A549 (cell line): ENCODE results near the gene PTPN6. TPM values are rescaled to one million over a fixed set of nuclear protein-coding genes. Genes with fewer than 3 reads are reported as not detected.

Experiments used
- ATAC-seq, 2 experiments: fragments of 200-7000 bp in 1 of 2; fragments of >200 bp in 1 of 2; cut with Nextera tagmentation in 1 of 2; cut with Tn5 transposase in 1 of 2; 3 replicates each; pipeline versions ENCODE4 v1.8.0 to v1.9.1; 2018 to 2020; ENCODE audit warnings: mild to moderate bottlenecking in 1 of 2, moderate library complexity in 1 of 2
- CTCF ChIA-PET: fragments of 300-600 bp; sonication (Branson Sonifier 250); formaldehyde crosslinking; extraction: SDS; loops from one replicate; lab custom pipeline; 2021; ENCODE audit warnings: antibody characterized with exemption, inconsistent platforms; lab: Yijun Ruan, JAX
- POLR2A ChIA-PET: fragments of 350-600 bp; formaldehyde crosslinking; extraction: SDS; loops from one replicate; lab custom pipeline; 2021; ENCODE audit warnings: antibody characterized with exemption, inconsistent platforms; lab: Yijun Ruan, JAX
- DNase-seq, 2 experiments: peaks; one replicate each; pipeline versions ENCODE4 v3.0.0 to v3.0.0-alpha.2; 2011 to 2016; ENCODE audit warnings: low read depth in 1 of 2, low spot score in 1 of 2
- FAIRE-seq: peaks from 2 replicates; lab custom pipeline; 2011; peaks lifted over from hg19 to GRCh38; lab: Jason Lieb, UNC
- H3K27ac ChIP-seq, 2 experiments: fragments of >200 bp; sonication (Bioruptor Twin); formaldehyde crosslinking; 3 replicates each; pipeline ENCODE4 v1.5.1; 2016 to 2017
- H3K4me1 ChIP-seq: fragments of >200 bp; sonication (Bioruptor Twin); formaldehyde crosslinking; 3 replicates; pipeline ENCODE4 v1.6.1; 2016
- H3K4me2 ChIP-seq: fragments of >200 bp; sonication (Bioruptor Twin); formaldehyde crosslinking; 3 replicates; pipeline ENCODE4 v1.6.1; 2016
- H3K4me3 ChIP-seq: fragments of >200 bp; sonication (Bioruptor Twin); formaldehyde crosslinking; 3 replicates; pipeline ENCODE4 v1.5.1; 2016
- H3K9me3 ChIP-seq: fragments of >200 bp; sonication (Bioruptor Twin); formaldehyde crosslinking; 3 replicates; pipeline ENCODE4 v1.6.1; 2016
- ATOH8 ChIP-seq: fragments of 250-450 bp; sonication (Bioruptor Pico); IDR thresholded peaks from 2 replicates; pipeline ENCODE4 v1.5.0; 2020; ENCODE audit warnings: low read depth, mild to moderate bottlenecking, moderate library complexity
- EHMT2 ChIP-seq: fragments of 200-600 bp; sonication (generic); IDR thresholded peaks from 2 replicates; pipeline ENCODE4 v1.6.1; 2016; ENCODE audit warnings: antibody characterized with exemption, low read depth, mild to moderate bottlenecking, moderate library complexity
- ELK1 ChIP-seq: fragments of 150-350 bp; IDR thresholded peaks from 2 replicates; pipeline ENCODE4 v1.6.1; 2014; ENCODE audit warnings: low read depth, mild to moderate bottlenecking, low read length
- ESRRA ChIP-seq: fragments of 150-350 bp; IDR thresholded peaks from 2 replicates; pipeline ENCODE4 v1.6.1; 2014; ENCODE audit warnings: mild to moderate bottlenecking, low read length, borderline replicate concordance
- FOSB ChIP-seq: fragments of 250-450 bp; sonication (Bioruptor Pico); IDR thresholded peaks from 2 replicates; pipeline ENCODE4 v1.5.0; 2020; ENCODE audit warnings: mild to moderate bottlenecking, moderate library complexity
- FOSL2 ChIP-seq, 2 experiments: fragments of 450-650 bp in 1 of 2; fragments of >200 bp in 1 of 2; sonication (Bioruptor Twin) in 1 of 2; formaldehyde crosslinking; IDR thresholded peaks; 2 replicates each; pipeline versions ENCODE4 v1.5.0 to v1.6.1; 2016 to 2020; ENCODE audit warnings: mild to moderate bottlenecking in 1 of 2, moderate library complexity in 1 of 2
- HEYL ChIP-seq: fragments of 250-450 bp; sonication (Bioruptor Pico); IDR thresholded peaks from 2 replicates; pipeline ENCODE4 v1.8.0; 2021; ENCODE audit warnings: mild to moderate bottlenecking, moderate library complexity
- JUN ChIP-seq, 2 experiments: fragments of >200 bp; sonication (Bioruptor Twin); formaldehyde crosslinking; IDR thresholded peaks; 2 replicates in 1 of 2; 3 replicates in 1 of 2; pipeline ENCODE4 v1.6.1; 2016 to 2017
- MAZ ChIP-seq: fragments of 150-350 bp; IDR thresholded peaks from 2 replicates; pipeline ENCODE4 v1.6.1; 2014; ENCODE audit warnings: antibody characterized with exemption, low read depth, low read length, borderline replicate concordance
- MYC ChIP-seq: IDR thresholded peaks from 2 replicates; pipeline ENCODE4 v1.6.1; 2012; ENCODE audit warnings: mild to moderate bottlenecking, inconsistent platforms, low read length, improper control_type of control experiment, borderline replicate concordance
- PBX3 ChIP-seq: IDR thresholded peaks from 2 replicates; pipeline ENCODE4 v1.6.1; 2012
- POLR2A ChIP-seq: IDR thresholded peaks from 2 replicates; pipeline ENCODE4 v1.6.1; 2012; ENCODE audit warnings: mild to moderate bottlenecking, low read length
- POLR2AphosphoS2 ChIP-seq: conservative IDR thresholded peaks from 2 replicates; pipeline ENCODE4 v1.6.1; 2012; ENCODE audit warnings: low read length, improper control_type of control experiment, inconsistent platforms
- RCOR1 ChIP-seq: fragments of 150-350 bp; IDR thresholded peaks from 2 replicates; pipeline ENCODE4 v1.6.1; 2014; ENCODE audit warnings: antibody characterized with exemption, low read length, low read depth
- RFX5 ChIP-seq: fragments of 450-650 bp; IDR thresholded peaks from 2 replicates; pipeline ENCODE4 v1.7.1; 2014; ENCODE audit warnings: antibody characterized with exemption, mild to moderate bottlenecking, moderate library complexity
- RNF2 ChIP-seq: fragments of 200-600 bp; sonication (generic); IDR thresholded peaks from 2 replicates; pipeline ENCODE4 v1.6.1; 2016; ENCODE audit warnings: low read depth, mild to moderate bottlenecking, antibody characterized with exemption, moderate library complexity, borderline replicate concordance
- TFCP2L1 ChIP-seq: fragments of 250-450 bp; sonication (Bioruptor Pico); IDR thresholded peaks from 2 replicates; pipeline ENCODE4 v1.5.0; 2021; ENCODE audit warnings: mild to moderate bottlenecking
- TP53 ChIP-seq: fragments of 250-450 bp; sonication (Bioruptor Pico); IDR thresholded peaks from 2 replicates; pipeline ENCODE4 v1.5.0; 2021; ENCODE audit warnings: mild to moderate bottlenecking, moderate library complexity
- USF2 ChIP-seq: fragments of 450-650 bp; IDR thresholded peaks from 2 replicates; pipeline ENCODE4 v1.6.1; 2014; ENCODE audit warnings: antibody characterized with exemption
- ZC3H11A ChIP-seq: fragments of 450-650 bp; IDR thresholded peaks from 2 replicates; pipeline ENCODE4 v1.6.1; 2014; ENCODE audit warnings: antibody characterized with exemption, mild to moderate bottlenecking
- ZNF302 ChIP-seq: fragments of 250-450 bp; sonication (Bioruptor Pico); IDR thresholded peaks from 2 replicates; pipeline ENCODE4 v1.9.0; 2021; ENCODE audit warnings: inconsistent platforms, mild to moderate bottlenecking, moderate library complexity
- ZSCAN20 ChIP-seq: fragments of 250-450 bp; sonication (Bioruptor Pico); IDR thresholded peaks from 2 replicates; pipeline ENCODE4 v1.8.0; 2022; ENCODE audit warnings: mild to moderate bottlenecking, moderate library complexity
- WGBS: methylation state at CpG from one replicate; pipeline ENCODE4 v1.1.6; 2017; ENCODE audit errors: missing lambda C conversion rate; 5-methylcytosine and 5-hydroxymethylcytosine counted together
- polyA plus RNA-seq, 4 experiments: library from polyadenylated mRNA; depleted of rRNA in 3 of 4; stranded (reverse); fragments of >200 nt; fragmentation: RNase III in 1 of 4; extraction: RNeasy Plus Mini Kit Qiagen cat#74134 plus additional on column Dnase treatment in 1 of 4; gene quantifications; 2 replicates in 3 of 4; 3 replicates in 1 of 4; pipeline ENCODE4 v1.2.3, GENCODE V29; 2011 to 2017

Gene PTPN6
- polyA plus RNA-seq, 2 of the 4 experiments (the other 2 are of a cell fraction), result 15.1 to 18.9 TPM

- no peak for TF ChIP-seq USF2
- no peak for TF ChIP-seq ESRRA
- TF ChIP-seq RNF2, result no peak
- no peak for TF ChIP-seq FOSL2 (IDR thresholded peaks at IDR 0.05)
- TF ChIP-seq FOSL2 (CRISPR knock-in tag; IDR thresholded peaks at IDR 0.05), result no peak
- TF ChIP-seq RFX5, result no peak
- no peak for TF ChIP-seq EHMT2
- no peak for TF ChIP-seq TFCP2L1 (CRISPR knock-in tag)
- TF ChIP-seq MYC, result no peak
- no peak for TF ChIP-seq ZNF302
These were observed 480 bp downstream of the PTPN6 start (continued) for GRCh38 chr12:6951551-6952120.

- ChIA-PET POLR2A (interaction anchor here (0.6 kb wide), 1 partner anchor 9 kb away, joined by 3 read pairs; no protein-coding TSS in a partner anchor), CTCF (interaction anchor here (1.0 to 22.6 kb wide), 6 partner anchors 9 to 109 kb away, joined by 3 to 370 read pairs (median 10); partner anchors contain the start of gene ATN1)
- 86% methylated on average over 19 of the region's 22 CpGs for WGBS
- no peak overlapping the region for H3K4me3 ChIP-seq
- ATAC-seq (no peak), DNase-seq (no peak), FAIRE-seq (no peak)
- peaks cover 4% of the 10 kb centered on the region; the same call in 2 of the 3 replicates for H3K4me1 ChIP-seq
- no peak overlapping the region for H3K4me2 ChIP-seq
- TF ChIP-seq ZSCAN20 (CRISPR knock-in tag), result no peak
- no peak for TF ChIP-seq FOSB (CRISPR knock-in tag)
- TF ChIP-seq JUN (IDR thresholded peaks at IDR 0.05), result no peak
- TF ChIP-seq ZNF302, result no peak
- no peak for TF ChIP-seq TFCP2L1 (CRISPR knock-in tag)
- no peak for TF ChIP-seq RCOR1
- H3K27ac ChIP-seq, result no peak overlapping the region
- H3K9me3 ChIP-seq, result no peaks in the 10 kb centered on the region
These were observed 1.1 kb downstream of the PTPN6 start for GRCh38 chr12:6952121-6952862.

- no peak overlapping the region for H3K27ac ChIP-seq
- 0 out of 3 replicates have a peak, but pooled peaks cover 3% of the 10 kb centered on the region for H3K4me1 ChIP-seq
- no peak overlapping the region for H3K4me2 ChIP-seq
- H3K9me3 ChIP-seq, result no peaks in the 10 kb centered on the region
- FAIRE-seq (no peak), DNase-seq (no peak), ATAC-seq (no peak)
- CTCF ChIA-PET, result interaction anchor here (1.0 to 22.6 kb wide), 6 partner anchors 9 to 108 kb away, joined by 3 to 370 read pairs (median 10); partner anchors contain the start of gene ATN1
- H3K4me3 ChIP-seq, result no peak overlapping the region
- 91% methylated on average over 15 of the region's 15 CpGs for WGBS
- POLR2A ChIA-PET, result interaction anchor here (0.6 kb wide), 1 partner anchor 8 kb away, joined by 3 read pairs; no protein-coding TSS in a partner anchor
- TF ChIP-seq ELK1, result no peak
- no peak for TF ChIP-seq MAZ
- TF ChIP-seq JUN (IDR thresholded peaks at IDR 0.05), result no peak
- no peak for TF ChIP-seq HEYL (CRISPR knock-in tag)
- no peak for TF ChIP-seq POLR2A
- TF ChIP-seq PBX3, result no peak
- TF ChIP-seq ZC3H11A, result no peak
- no peak for TF ChIP-seq POLR2AphosphoS2
- no peak for TF ChIP-seq RFX5
- no peak for TF ChIP-seq TP53 (CRISPR knock-in tag)
- no peak for TF ChIP-seq ATOH8 (CRISPR knock-in tag)
These were observed 1.8 kb downstream of the PTPN6 start for GRCh38 chr12:6952863-6953441.
